Cardiac septum (tissue), 1 donor: ENCODE results near the gene IP6K3. TPM values are rescaled to one million over a fixed set of nuclear protein-coding genes. Genes with fewer than 3 reads are reported as not detected.

Source experiments
- DNase-seq: peaks from one replicate; pipeline ENCODE4 v3.0.0-alpha.2; 2020; ENCODE audit warnings: low spot score
- intact Hi-C: fragments of 100-400 bp; cut with DNase I; formaldehyde crosslinking; loops from one replicate; pipeline ENCODE4 v1.14.0; 2022
- total RNA-seq: library from RNA; stranded (reverse); fragmentation: NEBNext Ultra II Directional; extraction: Animal tissue kit (Norgen Biotek cat#: 25700); gene quantifications from one replicate; pipeline ENCODE4 v1.2.1, GENCODE V29; 2021
- donor health status: DM: no; HTN: no; CAD: no.

The IP6K3 gene
- total RNA-seq, 1 donor from 2014 or later: 16.6 TPM

- no peak for DNase-seq
- intact Hi-C loops: no loop called here
Observed at GRCh38 chr6:33728438-33728837, 18.3 kb downstream of the IP6K3 start.

- intact Hi-C loops: no loop called here
- DNase-seq: peak; percentile 81
Observed at GRCh38 chr6:33727932-33728331, 18.8 kb downstream of the IP6K3 start.

GRCh38 chr6:33727126-33727525, 19.6 kb downstream of the IP6K3 start:
- intact Hi-C loops: no loop called here
- no peak for DNase-seq

- DNase-seq: no peak
- intact Hi-C loops: no loop called here
Observed at GRCh38 chr6:33726696-33727095, 20.0 kb downstream of the IP6K3 start.

GRCh38 chr6:33725891-33726673, 20.6 kb downstream of the IP6K3 start:
- DNase-seq: no peak
- intact Hi-C loops: no loop called here

GRCh38 chr6:33725222-33725621, 21.5 kb downstream of the IP6K3 start:
- intact Hi-C loops: no loop called here
- DNase-seq: no peak

- DNase-seq: no peak
- intact Hi-C loops: no loop called here
Observed at GRCh38 chr6:33724102-33725023, 22.3 kb downstream of the IP6K3 start.

- no peak for DNase-seq
- intact Hi-C loops: no loop called here
Observed at GRCh38 chr6:33723371-33724085, 23.2 kb downstream of the IP6K3 start.

GRCh38 chr6:33722103-33722623, 24.5 kb downstream of the IP6K3 start:
- no peak for DNase-seq
- intact Hi-C loops: no loop called here

GRCh38 chr6:33721508-33721907, 25.2 kb downstream of the IP6K3 start:
- intact Hi-C loops: no loop called here
- DNase-seq: no peak

- DNase-seq: no peak
- intact Hi-C loops: no loop called here
Observed at GRCh38 chr6:33720998-33721397, 25.7 kb downstream of the IP6K3 start.

GRCh38 chr6:33719326-33719987, 27.2 kb downstream of the IP6K3 start:
- intact Hi-C loops: no loop called here
- DNase-seq: no peak

- intact Hi-C loops: no loop called here
- DNase-seq: no peak
Observed at GRCh38 chr6:33718713-33719112, 28.0 kb downstream of the IP6K3 start.

- DNase-seq: no peak
- intact Hi-C loops: no loop called here
Observed at GRCh38 chr6:33717934-33718455, 28.7 kb downstream of the IP6K3 start.

GRCh38 chr6:33716890-33717632, 29.6 kb downstream of the IP6K3 start:
- intact Hi-C loops: no loop called here
- no peak for DNase-seq

- DNase-seq: no peak
- intact Hi-C loops: no loop called here
Observed at GRCh38 chr6:33716379-33716778, 30.3 kb downstream of the IP6K3 start.

- no peak for DNase-seq
- intact Hi-C loops: no loop called here
Observed at GRCh38 chr6:33714385-33715040, 32.2 kb downstream of the IP6K3 start.

- DNase-seq: no peak
- intact Hi-C loops: no loop called here
Observed at GRCh38 chr6:33713786-33714185, 32.9 kb downstream of the IP6K3 start.
